ENCODE results near the gene FHIT.

FHIT gene

GRCh38 chr3:60142009-60142408 lies 1109.2 kb downstream of the FHIT start:
- no peaks in the 10 kb centered on the region for H3K4me1 ChIP-seq (ENCODE audit: control insufficient read depth, insufficient read depth, low read length, unreplicated experiment)
- no peaks in the 10 kb centered on the region for H3K36me3 ChIP-seq (ENCODE audit: insufficient read depth, low read length)
- H3K79me2 ChIP-seq (ENCODE audit: control insufficient read depth, insufficient read depth, low read length, unreplicated experiment) = no peaks in the 10 kb centered on the region
- H3K27ac ChIP-seq (ENCODE audit: low read depth, low read length) = no peak overlapping the region
- H3K27me3 ChIP-seq (ENCODE audit: insufficient read depth, low read length) = peaks cover 3% of the 10 kb centered on the region; the same call in 1 of the 2 replicates
- H2AFZ ChIP-seq (ENCODE audit: low read length, unreplicated experiment) = no peak overlapping the region
- no peak overlapping the region for H3K4me3 ChIP-seq (ENCODE audit: low read depth, low read length)

- Histone ChIP-seq H3K27ac (ENCODE audit: low read depth, low read length) (no peak overlapping the region), H3K36me3 (ENCODE audit: insufficient read depth, low read length) (no peaks in the 10 kb centered on the region), H3K4me1 (ENCODE audit: control insufficient read depth, insufficient read depth, low read length, unreplicated experiment) (no peaks in the 10 kb centered on the region), H2AFZ (ENCODE audit: low read length, unreplicated experiment) (no peak overlapping the region), H3K4me3 (ENCODE audit: low read depth, low read length) (no peak overlapping the region), H3K79me2 (ENCODE audit: control insufficient read depth, insufficient read depth, low read length, unreplicated experiment) (no peaks in the 10 kb centered on the region), H3K27me3 (ENCODE audit: insufficient read depth, low read length) (no peaks in the 10 kb centered on the region)
These were observed 1111.1 kb downstream of the FHIT start for GRCh38 chr3:60140160-60140559.

GRCh38 chr3:60136601-60137000 lies 1114.7 kb downstream of the FHIT start:
- Histone ChIP-seq H2AFZ (ENCODE audit: low read length, unreplicated experiment) (no peak overlapping the region), H3K36me3 (ENCODE audit: insufficient read depth, low read length) (no peaks in the 10 kb centered on the region), H3K79me2 (ENCODE audit: control insufficient read depth, insufficient read depth, low read length, unreplicated experiment) (no peaks in the 10 kb centered on the region), H3K4me1 (ENCODE audit: control insufficient read depth, insufficient read depth, low read length, unreplicated experiment) (no peaks in the 10 kb centered on the region), H3K27ac (ENCODE audit: low read depth, low read length) (no peak overlapping the region), H3K4me3 (ENCODE audit: low read depth, low read length) (no peak overlapping the region), H3K27me3 (ENCODE audit: insufficient read depth, low read length) (no peaks in the 10 kb centered on the region)

GRCh38 chr3:60135474-60135873 lies 1115.8 kb downstream of the FHIT start:
- Histone ChIP-seq H2AFZ (ENCODE audit: low read length, unreplicated experiment) (no peak overlapping the region), H3K4me3 (ENCODE audit: low read depth, low read length) (no peak overlapping the region), H3K36me3 (ENCODE audit: insufficient read depth, low read length) (no peaks in the 10 kb centered on the region), H3K4me1 (ENCODE audit: control insufficient read depth, insufficient read depth, low read length, unreplicated experiment) (no peaks in the 10 kb centered on the region), H3K79me2 (ENCODE audit: control insufficient read depth, insufficient read depth, low read length, unreplicated experiment) (no peaks in the 10 kb centered on the region), H3K27me3 (ENCODE audit: insufficient read depth, low read length) (no peaks in the 10 kb centered on the region), H3K27ac (ENCODE audit: low read depth, low read length) (no peak overlapping the region)

- H3K36me3 ChIP-seq (ENCODE audit: insufficient read depth, low read length) = no peaks in the 10 kb centered on the region
- H2AFZ ChIP-seq (ENCODE audit: low read length, unreplicated experiment) = no peak overlapping the region
- no peaks in the 10 kb centered on the region for H3K79me2 ChIP-seq (ENCODE audit: control insufficient read depth, insufficient read depth, low read length, unreplicated experiment)
- H3K4me3 ChIP-seq (ENCODE audit: low read depth, low read length) = no peak overlapping the region
- no peaks in the 10 kb centered on the region for H3K4me1 ChIP-seq (ENCODE audit: control insufficient read depth, insufficient read depth, low read length, unreplicated experiment)
- H3K27me3 ChIP-seq (ENCODE audit: insufficient read depth, low read length) = no peaks in the 10 kb centered on the region
- no peak overlapping the region for H3K27ac ChIP-seq (ENCODE audit: low read depth, low read length)
These were observed 1117.7 kb downstream of the FHIT start for GRCh38 chr3:60133269-60134162.

GRCh38 chr3:60131618-60132017 lies 1119.6 kb downstream of the FHIT start:
- Histone ChIP-seq H3K27ac (ENCODE audit: low read depth, low read length) (no peak overlapping the region), H2AFZ (ENCODE audit: low read length, unreplicated experiment) (no peak overlapping the region), H3K4me3 (ENCODE audit: low read depth, low read length) (no peak overlapping the region), H3K36me3 (ENCODE audit: insufficient read depth, low read length) (no peaks in the 10 kb centered on the region), H3K4me1 (ENCODE audit: control insufficient read depth, insufficient read depth, low read length, unreplicated experiment) (no peaks in the 10 kb centered on the region), H3K27me3 (ENCODE audit: insufficient read depth, low read length) (no peaks in the 10 kb centered on the region), H3K79me2 (ENCODE audit: control insufficient read depth, insufficient read depth, low read length, unreplicated experiment) (no peaks in the 10 kb centered on the region)

- no peaks in the 10 kb centered on the region for H3K36me3 ChIP-seq (ENCODE audit: insufficient read depth, low read length)
These were observed 1124.5 kb downstream of the FHIT start for GRCh38 chr3:60126511-60127304.

GRCh38 chr3:60125686-60126085 lies 1125.6 kb downstream of the FHIT start:
- H3K27ac ChIP-seq (ENCODE audit: low read depth, low read length) = no peak overlapping the region
- no peaks in the 10 kb centered on the region for H3K27me3 ChIP-seq (ENCODE audit: insufficient read depth, low read length)
- no peak overlapping the region for H2AFZ ChIP-seq (ENCODE audit: low read length, unreplicated experiment)
- no peaks in the 10 kb centered on the region for H3K36me3 ChIP-seq (ENCODE audit: insufficient read depth, low read length)
- no peaks in the 10 kb centered on the region for H3K4me1 ChIP-seq (ENCODE audit: control insufficient read depth, insufficient read depth, low read length, unreplicated experiment)
- H3K79me2 ChIP-seq (ENCODE audit: control insufficient read depth, insufficient read depth, low read length, unreplicated experiment) = no peaks in the 10 kb centered on the region
- H3K4me3 ChIP-seq (ENCODE audit: low read depth, low read length) = no peak overlapping the region

More at GRCh38 chr3:60126511-60127304, 1124.5 kb downstream of the FHIT start:
- Histone ChIP-seq H3K27me3 (ENCODE audit: insufficient read depth, low read length) (no peaks in the 10 kb centered on the region), H3K27ac (ENCODE audit: low read depth, low read length) (no peak overlapping the region), H3K4me1 (ENCODE audit: control insufficient read depth, insufficient read depth, low read length, unreplicated experiment) (no peaks in the 10 kb centered on the region), H3K4me3 (ENCODE audit: low read depth, low read length) (no peak overlapping the region), H3K79me2 (ENCODE audit: control insufficient read depth, insufficient read depth, low read length, unreplicated experiment) (no peaks in the 10 kb centered on the region), H2AFZ (ENCODE audit: low read length, unreplicated experiment) (no peak overlapping the region)

- H2AFZ ChIP-seq (ENCODE audit: low read length, unreplicated experiment) = no peak overlapping the region
- no peaks in the 10 kb centered on the region for H3K36me3 ChIP-seq (ENCODE audit: insufficient read depth, low read length)
- H3K27me3 ChIP-seq (ENCODE audit: insufficient read depth, low read length) = no peaks in the 10 kb centered on the region
- H3K4me3 ChIP-seq (ENCODE audit: low read depth, low read length) = no peak overlapping the region
- no peak overlapping the region for H3K27ac ChIP-seq (ENCODE audit: low read depth, low read length)
- H3K4me1 ChIP-seq (ENCODE audit: control insufficient read depth, insufficient read depth, low read length, unreplicated experiment) = no peaks in the 10 kb centered on the region
- no peaks in the 10 kb centered on the region for H3K79me2 ChIP-seq (ENCODE audit: control insufficient read depth, insufficient read depth, low read length, unreplicated experiment)
These were observed 1131.0 kb downstream of the FHIT start for GRCh38 chr3:60120245-60120644.

GRCh38 chr3:60114191-60114590 lies 1137.1 kb downstream of the FHIT start:
- Histone ChIP-seq H3K36me3 (ENCODE audit: insufficient read depth, low read length) (no peaks in the 10 kb centered on the region), H3K79me2 (ENCODE audit: control insufficient read depth, insufficient read depth, low read length, unreplicated experiment) (no peaks in the 10 kb centered on the region), H3K27me3 (ENCODE audit: insufficient read depth, low read length) (no peaks in the 10 kb centered on the region), H2AFZ (ENCODE audit: low read length, unreplicated experiment) (no peak overlapping the region), H3K4me3 (ENCODE audit: low read depth, low read length) (no peak overlapping the region), H3K27ac (ENCODE audit: low read depth, low read length) (no peak overlapping the region), H3K4me1 (ENCODE audit: control insufficient read depth, insufficient read depth, low read length, unreplicated experiment) (no peaks in the 10 kb centered on the region)

Measured in ACC112 (cell line).